Measurements from ENCODE around the gene LPIN1. TPM values are rescaled to one million over a fixed set of nuclear protein-coding genes. Genes with fewer than 3 reads are reported as not detected.

LPIN1 gene
- total RNA-seq, 1 donor from 2014 or later: 62.9 TPM

GRCh38 chr2:11876889-11877288 is 130.5 kb downstream of the LPIN1 start:
- intact Hi-C loops (cut with DNase I): no loop called here
- DNase-seq: no peak
- H3K4me1 ChIP-seq: peaks cover 8% of the 10 kb centered on the region
- no peaks in the 10 kb centered on the region for H3K36me3 ChIP-seq
- H3K9me3 ChIP-seq: no peaks in the 10 kb centered on the region
- no peak for ATAC-seq
- H3K27ac ChIP-seq: no peak overlapping the region
- H3K4me3 ChIP-seq: no peak overlapping the region
- TF ChIP-seq, protein P1, sequence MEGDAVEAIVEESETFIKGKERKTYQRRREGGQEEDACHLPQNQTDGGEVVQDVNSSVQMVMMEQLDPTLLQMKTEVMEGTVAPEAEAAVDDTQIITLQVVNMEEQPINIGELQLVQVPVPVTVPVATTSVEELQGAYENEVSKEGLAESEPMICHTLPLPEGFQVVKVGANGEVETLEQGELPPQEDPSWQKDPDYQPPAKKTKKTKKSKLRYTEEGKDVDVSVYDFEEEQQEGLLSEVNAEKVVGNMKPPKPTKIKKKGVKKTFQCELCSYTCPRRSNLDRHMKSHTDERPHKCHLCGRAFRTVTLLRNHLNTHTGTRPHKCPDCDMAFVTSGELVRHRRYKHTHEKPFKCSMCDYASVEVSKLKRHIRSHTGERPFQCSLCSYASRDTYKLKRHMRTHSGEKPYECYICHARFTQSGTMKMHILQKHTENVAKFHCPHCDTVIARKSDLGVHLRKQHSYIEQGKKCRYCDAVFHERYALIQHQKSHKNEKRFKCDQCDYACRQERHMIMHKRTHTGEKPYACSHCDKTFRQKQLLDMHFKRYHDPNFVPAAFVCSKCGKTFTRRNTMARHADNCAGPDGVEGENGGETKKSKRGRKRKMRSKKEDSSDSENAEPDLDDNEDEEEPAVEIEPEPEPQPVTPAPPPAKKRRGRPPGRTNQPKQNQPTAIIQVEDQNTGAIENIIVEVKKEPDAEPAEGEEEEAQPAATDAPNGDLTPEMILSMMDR (IDR thresholded peaks at IDR 0.05): no peak
- no peaks in the 10 kb centered on the region for H3K27me3 ChIP-seq

Small RNA genes within 50 kb of the gene (microRNA-seq; reads per million reads assigned to microRNA genes)
- gene MIR4262 (ENCODE audit: borderline microRNAs expressed): not detected
- gene MIR548S (ENCODE audit: borderline microRNAs expressed): not detected

Other genes starting within 250 kb of the LPIN1 start
- 0.90 TPM for gene GREB1, start 212.6 kb upstream of the LPIN1 start, total RNA-seq
- gene NTSR2, start 76.4 kb upstream of the LPIN1 start, total RNA-seq: not detected